Measurements from ENCODE around the gene MSLN.

The MSLN gene

DNA sequence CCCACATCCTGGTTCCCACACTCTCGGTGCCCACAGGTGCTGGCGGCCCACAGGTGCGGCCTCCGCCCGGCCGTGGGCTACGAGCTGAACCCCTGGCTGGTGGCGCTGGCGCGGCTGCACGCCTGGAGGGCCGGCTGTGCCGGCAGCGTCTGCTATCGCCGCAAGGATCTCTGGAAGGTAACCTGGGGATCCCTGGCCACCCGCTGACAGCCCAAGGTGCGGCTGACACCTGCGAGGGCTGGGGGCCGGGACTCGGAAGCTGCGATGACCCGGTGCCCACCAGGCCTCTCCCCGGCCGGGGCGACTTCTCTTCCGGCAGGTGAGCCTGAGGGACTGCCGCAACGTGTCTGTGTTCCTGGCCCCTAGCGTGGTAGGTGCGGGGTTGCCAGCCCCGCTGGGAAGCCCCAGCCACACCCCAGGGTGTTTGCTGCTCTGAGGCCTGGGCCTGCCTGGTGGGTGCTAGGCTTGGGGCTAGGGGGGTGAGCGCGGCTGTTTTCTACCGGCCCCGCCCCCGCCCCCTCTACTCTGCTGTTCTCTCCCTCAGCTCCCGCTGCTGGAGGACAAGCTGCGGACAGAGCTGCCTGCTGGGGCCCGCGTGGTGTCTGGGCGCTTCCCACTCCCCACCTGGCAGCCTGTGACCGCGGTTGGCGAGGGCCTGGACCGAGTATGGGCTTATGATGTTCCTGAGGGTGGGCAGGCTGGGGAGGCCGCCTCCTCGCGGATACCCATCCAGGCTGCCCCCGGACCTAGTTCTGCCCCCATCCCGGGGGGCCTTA, 38.6 kb upstream of the MSLN start:
- peak overlapping the region; percentile 95 for H3K27ac ChIP-seq
- ChIA-PET POLR2A (ENCODE audit: low non-redundant PET) (interaction anchor here (1.3 to 2.3 kb wide), 2 partner anchors 9 to 26 kb away, joined by 3 to 8 read pairs; no protein-coding TSS in a partner anchor), CTCF (interaction anchor here (0.6 to 1.1 kb wide), 5 partner anchors 9 to 63 kb away, joined by 3 to 5 read pairs (median 4); partner anchors contain the start of genes RHOT2 and WDR24)
- no peak for DNase-seq (ENCODE audit: low spot score)
- TF ChIP-seq, protein P1, sequence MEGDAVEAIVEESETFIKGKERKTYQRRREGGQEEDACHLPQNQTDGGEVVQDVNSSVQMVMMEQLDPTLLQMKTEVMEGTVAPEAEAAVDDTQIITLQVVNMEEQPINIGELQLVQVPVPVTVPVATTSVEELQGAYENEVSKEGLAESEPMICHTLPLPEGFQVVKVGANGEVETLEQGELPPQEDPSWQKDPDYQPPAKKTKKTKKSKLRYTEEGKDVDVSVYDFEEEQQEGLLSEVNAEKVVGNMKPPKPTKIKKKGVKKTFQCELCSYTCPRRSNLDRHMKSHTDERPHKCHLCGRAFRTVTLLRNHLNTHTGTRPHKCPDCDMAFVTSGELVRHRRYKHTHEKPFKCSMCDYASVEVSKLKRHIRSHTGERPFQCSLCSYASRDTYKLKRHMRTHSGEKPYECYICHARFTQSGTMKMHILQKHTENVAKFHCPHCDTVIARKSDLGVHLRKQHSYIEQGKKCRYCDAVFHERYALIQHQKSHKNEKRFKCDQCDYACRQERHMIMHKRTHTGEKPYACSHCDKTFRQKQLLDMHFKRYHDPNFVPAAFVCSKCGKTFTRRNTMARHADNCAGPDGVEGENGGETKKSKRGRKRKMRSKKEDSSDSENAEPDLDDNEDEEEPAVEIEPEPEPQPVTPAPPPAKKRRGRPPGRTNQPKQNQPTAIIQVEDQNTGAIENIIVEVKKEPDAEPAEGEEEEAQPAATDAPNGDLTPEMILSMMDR (conservative IDR thresholded peaks at IDR 0.05; ENCODE audit: low read depth) = no peak

DNA sequence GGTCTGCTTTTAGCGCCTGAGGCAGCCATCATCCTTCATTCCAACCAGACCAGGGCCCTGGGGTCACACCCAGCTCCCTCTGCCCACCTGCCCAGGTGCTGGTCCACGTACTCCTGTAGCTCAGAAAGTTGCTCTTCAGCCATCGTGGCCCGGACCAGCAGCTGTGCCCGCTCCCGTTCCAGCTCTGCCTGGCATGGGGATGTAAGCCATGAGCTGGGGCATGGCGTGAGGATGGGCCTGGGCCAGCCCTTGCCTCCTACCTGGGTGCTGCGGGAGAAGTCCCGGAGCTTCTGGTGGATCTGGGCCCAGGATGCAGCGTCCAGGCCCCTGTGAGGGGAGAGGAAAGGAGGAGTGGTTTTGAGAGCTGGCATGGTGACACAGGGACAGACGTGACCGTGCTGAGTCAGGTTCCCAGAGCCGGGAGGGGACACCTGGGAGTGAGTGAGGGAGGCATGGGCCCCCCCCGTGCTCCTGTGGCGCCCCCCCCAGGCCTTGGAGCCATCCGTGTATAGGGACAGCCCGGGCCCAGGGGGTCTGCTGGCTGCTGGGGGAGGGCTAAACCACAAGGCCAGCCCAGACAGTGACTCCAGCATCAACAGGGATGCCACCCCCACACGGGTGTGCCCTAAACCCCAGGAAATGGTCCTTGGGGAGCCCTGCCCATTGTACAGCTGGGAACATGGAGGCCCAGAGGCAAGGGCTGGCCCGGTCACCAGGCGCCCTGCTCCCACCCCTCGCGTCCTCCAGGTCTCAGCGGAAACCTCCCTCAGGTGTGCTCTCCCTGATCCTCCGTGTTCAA, 37.5 kb upstream of the MSLN start:
- no peak for DNase-seq (ENCODE audit: low spot score)
- peak overlapping the region; percentile 95 for H3K27ac ChIP-seq
- TF ChIP-seq, protein P1 (conservative IDR thresholded peaks at IDR 0.05; ENCODE audit: low read depth) = no peak
- ChIA-PET CTCF (interaction anchor here (0.6 to 0.8 kb wide), 4 partner anchors 10 to 23 kb away, joined by 3 to 4 read pairs (median 3); partner anchors contain the start of gene CIAO3), POLR2A (ENCODE audit: low non-redundant PET) (interaction anchor here (0.6 to 2.3 kb wide), 2 partner anchors 28 to 52 kb away, joined by 3 to 8 read pairs; no protein-coding TSS in a partner anchor)

DNA sequence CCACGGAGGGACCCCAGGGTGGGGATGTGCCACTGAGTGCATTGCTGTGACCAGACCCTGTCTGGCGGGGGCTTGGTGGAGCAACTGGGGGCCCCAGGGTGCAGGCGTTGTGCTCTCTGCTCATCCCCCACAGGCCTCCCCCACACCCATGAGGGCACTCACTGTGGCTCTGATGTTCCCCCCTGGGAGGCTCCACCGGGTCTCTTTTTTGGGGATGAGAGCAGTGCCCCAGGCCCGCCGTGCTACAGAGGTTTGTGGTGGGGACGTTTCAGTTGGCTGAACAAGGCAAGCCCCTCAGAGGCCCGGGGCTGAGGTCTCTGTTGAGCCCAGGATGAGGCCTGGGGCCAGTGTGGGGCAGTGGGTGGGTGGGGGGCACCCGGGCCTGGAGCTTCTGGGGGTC, 36.8 kb upstream of the MSLN start:
- ChIA-PET POLR2A (ENCODE audit: low non-redundant PET) (interaction anchor here (2.3 kb wide), 1 partner anchor 28 kb away, joined by 8 read pairs; no protein-coding TSS in a partner anchor), CTCF (interaction anchor here (0.6 to 1.1 kb wide), 2 partner anchors 12 to 15 kb away, joined by 3 to 7 read pairs; no protein-coding TSS in a partner anchor)
- TF ChIP-seq, protein P1 (conservative IDR thresholded peaks at IDR 0.05; ENCODE audit: low read depth) = no peak
- H3K27ac ChIP-seq = peak overlapping the region; percentile 95
- no peak for DNase-seq (ENCODE audit: low spot score)

DNA sequence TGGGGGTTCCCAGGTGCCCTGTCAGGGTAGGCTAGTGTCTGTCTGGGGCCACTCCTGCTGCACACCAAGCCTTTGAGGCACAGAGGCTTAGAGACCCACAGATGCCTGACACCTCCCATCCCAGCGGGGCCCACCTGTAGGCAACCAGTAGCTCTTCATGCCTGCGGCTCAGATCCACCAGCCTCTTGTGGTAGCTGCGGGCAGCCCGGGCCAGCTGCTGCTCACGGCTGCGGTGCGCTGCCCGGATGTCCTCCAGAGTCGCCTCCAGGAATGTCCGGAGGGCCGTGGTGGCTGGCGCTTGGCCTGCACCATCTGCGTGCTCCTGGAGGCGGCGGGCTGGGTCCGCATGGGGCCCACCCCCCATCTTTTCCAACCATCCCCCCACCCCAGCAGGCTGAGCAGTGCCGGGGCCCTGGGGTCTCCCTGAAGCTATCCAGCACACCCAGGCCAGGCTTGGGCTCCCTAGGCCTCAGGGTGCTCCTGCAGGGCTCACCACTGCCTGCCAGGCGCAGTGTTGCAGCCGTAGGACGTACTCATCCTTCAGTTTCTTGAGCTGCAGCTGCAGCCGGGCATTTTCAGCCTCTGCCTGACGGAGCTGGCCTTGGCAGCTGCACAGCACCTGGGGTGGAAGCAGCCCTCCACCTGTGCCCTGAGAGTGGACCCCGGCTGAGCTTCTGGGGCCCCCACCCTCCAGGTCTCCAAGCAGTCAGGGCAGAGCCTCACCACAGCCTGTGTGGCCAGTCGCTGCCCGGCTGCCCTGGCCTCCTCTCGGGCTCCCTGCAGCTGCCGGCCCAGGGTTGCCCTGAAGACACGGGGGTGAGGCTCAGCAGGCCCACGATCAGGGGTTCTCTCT, 36.1 kb upstream of the MSLN start:
- H3K27ac ChIP-seq = peak overlapping the region; percentile 95
- CTCF ChIA-PET = interaction anchor here (0.6 to 1.1 kb wide), 3 partner anchors 12 to 16 kb away, joined by 3 to 7 read pairs (median 3); partner anchors contain the start of gene CIAO3
- POLR2A ChIA-PET (ENCODE audit: low non-redundant PET) = no interaction called here
- DNase-seq (ENCODE audit: low spot score) = no peak
- TF ChIP-seq, protein P1 (conservative IDR thresholded peaks at IDR 0.05; ENCODE audit: low read depth) = no peak

DNA sequence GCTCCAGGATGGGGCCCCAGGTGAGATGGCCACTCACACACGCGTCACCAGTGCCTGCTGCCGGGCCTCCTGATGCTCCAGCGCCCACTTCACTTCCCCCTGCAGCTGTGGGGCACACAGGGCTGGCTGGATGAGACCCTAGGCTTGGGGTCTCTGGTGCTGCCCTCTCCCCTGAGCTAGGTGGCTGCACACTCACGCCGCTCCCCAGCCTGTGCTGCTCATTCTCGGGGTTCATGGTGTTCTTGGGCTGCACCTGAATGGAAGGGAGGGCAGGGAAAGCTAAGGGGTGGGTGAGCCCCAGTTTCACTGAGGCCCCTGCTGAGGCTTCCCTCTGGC, 35.5 kb upstream of the MSLN start:
- DNase-seq (ENCODE audit: low spot score) = no peak
- peak overlapping the region; percentile 95 for H3K27ac ChIP-seq
- CTCF ChIA-PET = interaction anchor here (0.8 to 1.1 kb wide), 2 partner anchors 13 to 16 kb away, joined by 3 to 5 read pairs; partner anchors contain the start of gene CIAO3
- POLR2A ChIA-PET (ENCODE audit: low non-redundant PET) = no interaction called here
- TF ChIP-seq, protein P1 (conservative IDR thresholded peaks at IDR 0.05; ENCODE audit: low read depth) = no peak
